ENCODE results near the gene MYH9. TPM values are rescaled to one million over a fixed set of nuclear protein-coding genes. Genes with fewer than 3 reads are reported as not detected.

Gene MYH9
- total RNA-seq, 4 donors from 2014 or later: 228 to 375 (median 275) TPM

- peaks cover 37 to 59% of the 10 kb centered on the region in 2 donors for H3K4me1 ChIP-seq
- peak overlapping the region in 1 of 3 donors; percentile 88 for H3K4me3 ChIP-seq (replicated peaks in 1 of 3)
- no peaks in the 10 kb centered on the region for H3K36me3 ChIP-seq
- 15% methylated on average over 7 of the region's 7 CpGs for WGBS, 2 donors
- no peak for TF ChIP-seq POLR2A (IDR thresholded peaks at IDR 0.05)
- TF ChIP-seq CTCF (IDR thresholded peaks at IDR 0.05): peak in 1 of 6 experiments; percentile 19
- no peaks in the 10 kb centered on the region for H3K27me3 ChIP-seq
- no peak for DNase-seq
- intact Hi-C loops (cut with DNase I): loop anchor here (5.0 kb wide), 1 partner anchor 87 kb away; no protein-coding TSS in a partner anchor
- H3K27ac ChIP-seq: peak overlapping the region; percentile 97 to 99 (median 99)
- H3K9me3 ChIP-seq: no peaks in the 10 kb centered on the region
Measured at GRCh38 chr22:36384766-36385481, 2.8 kb downstream of the MYH9 start.

GRCh38 chr22:36383110-36383581 is 4.6 kb downstream of the MYH9 start:
- H3K4me3 ChIP-seq (replicated peaks in 1 of 3): no peak overlapping the region
- DNase-seq: peak in 1 of 2 donors; percentile 57
- H3K27me3 ChIP-seq: no peaks in the 10 kb centered on the region
- no peaks in the 10 kb centered on the region for H3K9me3 ChIP-seq
- peak overlapping the region; percentile 52 to 99 (median 99) for H3K27ac ChIP-seq
- TF ChIP-seq POLR2A (IDR thresholded peaks at IDR 0.05) (no peak), CTCF (IDR thresholded peaks at IDR 0.05) (no peak)
- H3K36me3 ChIP-seq: no peaks in the 10 kb centered on the region
- WGBS, 2 donors: 15 to 43% methylated on average over 3 to 4 of the region's 4 CpGs
- H3K4me1 ChIP-seq: peaks cover 40 to 73% of the 10 kb centered on the region in 2 donors
- intact Hi-C loops (cut with DNase I): no loop called here

- no peaks in the 10 kb centered on the region for H3K27me3 ChIP-seq
- H3K4me3 ChIP-seq (replicated peaks in 1 of 3): no peak overlapping the region
- DNase-seq: no peak
- H3K4me1 ChIP-seq: peaks cover 41 to 87% of the 10 kb centered on the region in 2 donors
- no peaks in the 10 kb centered on the region for H3K9me3 ChIP-seq
- H3K36me3 ChIP-seq: no peaks in the 10 kb centered on the region
- no peak for TF ChIP-seq CTCF (IDR thresholded peaks at IDR 0.05)
- no peak for TF ChIP-seq POLR2A (IDR thresholded peaks at IDR 0.05)
- H3K27ac ChIP-seq: peak overlapping the region in 2 of 3 donors; percentile 99
- intact Hi-C loops (cut with DNase I): no loop called here
- WGBS, 2 donors: 67 to 68% methylated on average over 5 of the region's 5 CpGs
Measured at GRCh38 chr22:36381513-36382128, 6.1 kb downstream of the MYH9 start.

GRCh38 chr22:36379593-36380361 is 8.0 kb downstream of the MYH9 start:
- Histone ChIP-seq H3K9me3 (no peaks in the 10 kb centered on the region), H3K4me3 (replicated peaks in 1 of 3) (no peak overlapping the region), H3K36me3 (no peaks in the 10 kb centered on the region), H3K27me3 (no peaks in the 10 kb centered on the region), H3K4me1 (peaks cover 38 to 91% of the 10 kb centered on the region in 2 donors), H3K27ac (peak overlapping the region; percentile 23 to 99 (median 47))
- TF ChIP-seq POLR2A (IDR thresholded peaks at IDR 0.05): no peak
- TF ChIP-seq CTCF (IDR thresholded peaks at IDR 0.05): no peak
- 61 to 78% methylated on average over 15 to 16 of the region's 16 CpGs for WGBS, 2 donors
- intact Hi-C loops (cut with DNase I): no loop called here
- DNase-seq: no peak
